B cell (primary cell): ENCODE results near the gene TMC8.

ENCODE experiments used
- EZH2 ChIP-seq: IDR thresholded peaks from 2 replicates; pipeline ENCODE4 v1.6.1; 2012; ENCODE audit warnings: borderline replicate concordance, low read depth, mild to moderate bottlenecking, moderate library complexity, low read length; ENCODE audit not compliant: insufficient read depth, poor library complexity, severe bottlenecking
- TF ChIP-seq, protein P1 (sequence below): fragments of 200-600 bp; IDR thresholded peaks from one replicate; pipeline ENCODE4 v1.8.0; 2022; ENCODE audit warnings: antibody characterized with exemption, mild to moderate bottlenecking

DNA sequence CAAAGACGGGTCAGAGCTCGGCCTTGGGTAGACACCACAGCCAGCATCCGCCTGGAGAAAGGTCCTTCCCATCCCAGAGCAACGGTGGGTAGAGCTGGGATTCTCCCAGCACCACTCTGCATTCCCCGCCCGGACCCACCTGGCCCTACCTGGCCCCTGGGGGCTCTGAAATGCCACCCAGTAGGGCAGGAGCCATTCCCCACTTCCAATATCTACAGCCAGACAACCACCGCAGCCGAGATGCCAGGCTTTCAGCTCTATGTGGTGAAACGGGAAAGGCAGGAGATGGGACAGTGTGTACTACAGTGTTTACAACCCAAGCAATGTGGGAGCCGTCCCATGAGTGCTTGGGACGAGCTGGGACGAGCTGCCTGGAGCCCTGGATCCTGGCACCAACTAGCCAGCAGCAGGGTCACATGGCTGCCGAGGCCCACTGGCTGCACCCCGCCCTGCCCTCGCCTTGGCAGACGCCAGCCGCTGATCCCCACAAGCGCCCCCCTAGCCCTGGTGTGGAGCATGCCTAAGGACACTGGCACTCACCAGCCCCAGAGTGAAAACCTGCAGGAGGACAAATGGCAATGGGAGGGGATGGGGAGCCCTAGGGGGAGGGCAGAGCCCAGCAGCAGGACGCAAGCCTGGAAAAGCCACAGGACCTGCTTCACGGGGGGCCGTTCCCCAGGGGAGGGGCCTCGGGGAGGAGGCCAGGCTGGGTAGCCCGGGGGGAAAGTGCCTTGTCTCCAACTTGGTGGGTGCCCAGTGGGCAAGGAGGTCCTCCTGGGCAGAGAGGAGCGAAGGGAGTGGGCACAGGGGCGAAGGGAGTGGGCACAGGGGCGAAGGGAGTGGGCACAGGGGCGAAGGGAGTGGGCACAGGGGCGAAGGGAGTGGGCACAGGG, 15.5 kb upstream of the TMC8 start:
- TF ChIP-seq, protein P1, sequence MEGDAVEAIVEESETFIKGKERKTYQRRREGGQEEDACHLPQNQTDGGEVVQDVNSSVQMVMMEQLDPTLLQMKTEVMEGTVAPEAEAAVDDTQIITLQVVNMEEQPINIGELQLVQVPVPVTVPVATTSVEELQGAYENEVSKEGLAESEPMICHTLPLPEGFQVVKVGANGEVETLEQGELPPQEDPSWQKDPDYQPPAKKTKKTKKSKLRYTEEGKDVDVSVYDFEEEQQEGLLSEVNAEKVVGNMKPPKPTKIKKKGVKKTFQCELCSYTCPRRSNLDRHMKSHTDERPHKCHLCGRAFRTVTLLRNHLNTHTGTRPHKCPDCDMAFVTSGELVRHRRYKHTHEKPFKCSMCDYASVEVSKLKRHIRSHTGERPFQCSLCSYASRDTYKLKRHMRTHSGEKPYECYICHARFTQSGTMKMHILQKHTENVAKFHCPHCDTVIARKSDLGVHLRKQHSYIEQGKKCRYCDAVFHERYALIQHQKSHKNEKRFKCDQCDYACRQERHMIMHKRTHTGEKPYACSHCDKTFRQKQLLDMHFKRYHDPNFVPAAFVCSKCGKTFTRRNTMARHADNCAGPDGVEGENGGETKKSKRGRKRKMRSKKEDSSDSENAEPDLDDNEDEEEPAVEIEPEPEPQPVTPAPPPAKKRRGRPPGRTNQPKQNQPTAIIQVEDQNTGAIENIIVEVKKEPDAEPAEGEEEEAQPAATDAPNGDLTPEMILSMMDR, result no peak
- no peak for TF ChIP-seq EZH2
